SIG-M5 (cell line): Measurements from ENCODE around the gene MSANTD2.

Source experiments
- DNase-seq: peaks from one replicate; lab custom pipeline; 2025; lab: John Stamatoyannopoulos, UW

Gene MSANTD2

GRCh38 chr11:124821995-124822730, 22.0 kb upstream of the MSANTD2 start:
- no peak for DNase-seq

- no peak for DNase-seq
These were observed 16.8 kb upstream of the MSANTD2 start for GRCh38 chr11:124817036-124817435.

- no peak for DNase-seq
These were observed 14.5 kb upstream of the MSANTD2 start for GRCh38 chr11:124814739-124815138.

GRCh38 chr11:124812876-124813275, 12.7 kb upstream of the MSANTD2 start:
- no peak for DNase-seq

GRCh38 chr11:124811399-124812125, 11.4 kb upstream of the MSANTD2 start:
- DNase-seq: no peak

GRCh38 chr11:124807660-124808270, 7.6 kb upstream of the MSANTD2 start:
- no peak for DNase-seq

- DNase-seq: no peak
These were observed 7.0 kb upstream of the MSANTD2 start for GRCh38 chr11:124807201-124807600.

GRCh38 chr11:124804884-124805283, 4.7 kb upstream of the MSANTD2 start:
- no peak for DNase-seq

GRCh38 chr11:124801636-124802312, 1.6 kb upstream of the MSANTD2 start:
- DNase-seq: no peak

GRCh38 chr11:124801014-124801413, 808 bp upstream of the MSANTD2 start:
- no peak for DNase-seq

- DNase-seq: no peak
These were observed 619 bp downstream of the MSANTD2 start for GRCh38 chr11:124799348-124800225.

GRCh38 chr11:124798991-124799347, 1.2 kb downstream of the MSANTD2 start:
- no peak for DNase-seq

GRCh38 chr11:124796312-124796711, 3.9 kb downstream of the MSANTD2 start:
- DNase-seq: no peak

- no peak for DNase-seq
These were observed 6.5 kb downstream of the MSANTD2 start for GRCh38 chr11:124793466-124794278.

- DNase-seq: no peak
These were observed 8.4 kb downstream of the MSANTD2 start for GRCh38 chr11:124791626-124792341.

GRCh38 chr11:124788521-124788920, 11.7 kb downstream of the MSANTD2 start:
- no peak for DNase-seq

GRCh38 chr11:124784051-124784450, 16.2 kb downstream of the MSANTD2 start:
- no peak for DNase-seq

GRCh38 chr11:124783002-124783401, 17.2 kb downstream of the MSANTD2 start:
- DNase-seq: no peak

- no peak for DNase-seq
These were observed 20.6 kb downstream of the MSANTD2 start for GRCh38 chr11:124779568-124779967.

GRCh38 chr11:124778281-124778680, 21.9 kb downstream of the MSANTD2 start:
- no peak for DNase-seq
